Stimulated activated CD8-positive, alpha-beta memory T cell treated with anti-CD3 and anti-CD28 coated beads, Interleukin-12 subunit alpha, Interleukin-12 subunit beta, amount 100 ng/mL, for 24 hours (primary cell): ENCODE results near the gene KREMEN1.

Experiments
- DNase-seq: peaks from one replicate; pipeline ENCODE4 v3.0.0-alpha.2; 2020; ENCODE audit errors: extremely low read depth

Gene KREMEN1

DNA sequence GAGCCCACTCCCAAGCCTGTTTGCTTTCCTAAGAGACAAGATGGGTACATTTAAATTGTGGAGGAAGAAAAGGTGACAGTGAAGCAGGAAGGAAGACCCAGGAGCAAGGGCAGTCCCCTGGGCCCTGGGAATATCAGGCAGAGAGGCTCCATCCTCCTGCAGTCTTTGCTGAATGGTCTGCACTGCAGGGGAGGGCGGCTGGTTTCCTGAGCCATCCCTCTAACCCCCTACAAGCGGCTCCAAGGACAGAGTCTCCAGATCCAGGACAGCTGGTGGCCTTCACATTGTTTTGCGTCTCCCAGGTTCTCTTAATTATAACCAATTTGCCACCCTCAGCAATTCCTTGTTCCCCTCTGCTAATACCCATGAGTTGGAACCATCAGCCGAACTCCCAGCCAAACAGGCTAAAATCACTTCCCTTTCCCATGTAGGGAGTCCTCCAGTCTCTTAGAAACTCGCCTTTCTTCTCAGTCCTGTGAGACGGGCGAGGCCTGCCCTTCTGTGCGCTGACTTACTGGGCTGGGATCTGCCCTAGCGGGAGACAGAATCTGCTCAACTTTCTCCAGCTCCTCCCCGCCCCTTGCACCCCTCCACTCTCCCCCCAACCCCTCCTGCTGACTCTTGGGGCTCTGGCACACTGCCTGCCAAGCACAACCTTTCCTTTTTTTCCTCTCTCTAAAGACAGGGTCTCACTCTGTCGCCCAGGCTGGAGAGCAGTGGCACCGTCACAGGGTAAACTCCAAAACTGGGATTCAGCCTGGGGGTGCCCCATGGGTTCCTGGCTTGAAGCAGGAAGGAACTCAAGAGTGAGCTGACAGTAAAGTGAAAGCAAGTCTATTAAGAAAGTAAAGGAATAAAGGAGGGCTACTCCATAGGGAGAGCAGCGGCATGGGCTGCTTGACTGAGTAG is 79.5 kb downstream of the KREMEN1 start:
- no peak for DNase-seq

DNA sequence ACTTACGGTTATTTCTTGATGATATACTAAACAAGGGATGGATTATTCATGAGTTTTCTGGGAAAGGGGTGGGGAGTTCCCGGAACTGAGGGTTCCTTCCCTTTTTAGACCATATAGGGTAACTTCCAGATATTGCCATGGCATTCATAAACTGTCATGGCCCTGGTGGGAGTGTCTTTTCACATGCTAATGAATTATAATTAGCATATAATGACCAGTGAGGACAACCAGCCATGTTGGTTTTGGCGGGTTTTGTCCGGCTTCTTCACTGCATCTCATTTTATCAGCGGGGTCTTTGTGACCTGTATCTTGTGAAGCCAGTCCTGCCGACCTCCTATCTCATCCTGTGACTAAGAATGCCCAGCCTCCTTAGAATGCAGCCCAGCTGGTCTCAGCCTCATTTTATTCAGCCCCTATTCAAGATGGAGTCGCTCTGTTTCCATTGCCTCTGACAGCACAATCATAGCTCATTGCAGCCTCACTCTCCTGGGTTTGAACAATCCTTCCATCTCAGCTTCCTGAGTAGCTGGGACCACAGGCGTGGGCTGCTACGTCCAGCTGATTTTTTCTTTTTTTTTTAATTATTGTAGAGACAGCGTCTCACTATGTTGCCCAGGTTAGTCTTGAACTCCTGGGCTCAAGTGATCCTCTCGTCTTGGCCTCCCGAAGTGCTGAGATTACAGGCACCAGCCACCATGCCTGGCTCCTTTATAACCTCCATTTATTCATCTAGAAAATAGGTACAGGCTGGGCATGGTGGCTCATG is 80.3 kb downstream of the KREMEN1 start:
- no peak for DNase-seq

- no peak for DNase-seq
Measured at GRCh38 chr22:29154364-29155048, 81.7 kb downstream of the KREMEN1 start.

DNA sequence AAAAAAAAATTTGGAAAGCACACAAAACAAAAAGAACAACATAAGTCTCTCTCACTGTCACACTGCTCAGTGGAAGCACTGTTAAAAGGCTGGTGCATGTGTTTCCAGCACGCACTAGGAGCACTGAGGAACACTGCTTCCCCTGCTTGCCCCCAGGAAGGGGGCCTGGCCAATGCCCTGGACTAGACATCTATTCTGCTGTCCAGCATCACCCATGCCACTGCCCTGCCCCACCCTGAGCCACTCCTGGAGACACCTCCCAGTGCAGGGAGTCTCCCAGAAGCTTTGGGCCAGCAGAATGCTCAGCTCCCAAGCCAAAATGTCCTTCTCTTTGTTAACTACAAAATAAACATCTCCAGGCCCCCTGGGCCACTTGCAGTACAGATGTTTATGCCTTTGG is 83.1 kb downstream of the KREMEN1 start:
- no peak for DNase-seq

DNA sequence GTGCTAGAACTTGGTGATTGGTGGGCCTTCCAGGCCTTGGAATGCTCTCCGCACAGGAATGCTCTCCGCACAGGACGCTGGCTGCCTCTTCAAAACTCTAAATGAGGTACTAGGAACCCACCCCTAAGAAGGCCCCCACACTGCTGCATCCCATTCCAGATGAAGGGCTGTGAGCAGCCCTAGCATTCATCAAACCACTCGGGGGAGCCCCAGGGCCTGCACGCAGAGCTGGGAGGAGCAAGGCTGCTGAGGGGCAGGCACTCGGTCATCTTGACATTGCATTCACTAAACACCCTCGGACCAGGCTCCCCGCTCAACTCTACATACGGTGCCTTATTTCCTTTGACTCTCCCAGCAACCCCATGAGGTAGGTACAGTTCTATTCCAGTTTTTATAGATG is 83.7 kb downstream of the KREMEN1 start:
- DNase-seq: no peak

DNA sequence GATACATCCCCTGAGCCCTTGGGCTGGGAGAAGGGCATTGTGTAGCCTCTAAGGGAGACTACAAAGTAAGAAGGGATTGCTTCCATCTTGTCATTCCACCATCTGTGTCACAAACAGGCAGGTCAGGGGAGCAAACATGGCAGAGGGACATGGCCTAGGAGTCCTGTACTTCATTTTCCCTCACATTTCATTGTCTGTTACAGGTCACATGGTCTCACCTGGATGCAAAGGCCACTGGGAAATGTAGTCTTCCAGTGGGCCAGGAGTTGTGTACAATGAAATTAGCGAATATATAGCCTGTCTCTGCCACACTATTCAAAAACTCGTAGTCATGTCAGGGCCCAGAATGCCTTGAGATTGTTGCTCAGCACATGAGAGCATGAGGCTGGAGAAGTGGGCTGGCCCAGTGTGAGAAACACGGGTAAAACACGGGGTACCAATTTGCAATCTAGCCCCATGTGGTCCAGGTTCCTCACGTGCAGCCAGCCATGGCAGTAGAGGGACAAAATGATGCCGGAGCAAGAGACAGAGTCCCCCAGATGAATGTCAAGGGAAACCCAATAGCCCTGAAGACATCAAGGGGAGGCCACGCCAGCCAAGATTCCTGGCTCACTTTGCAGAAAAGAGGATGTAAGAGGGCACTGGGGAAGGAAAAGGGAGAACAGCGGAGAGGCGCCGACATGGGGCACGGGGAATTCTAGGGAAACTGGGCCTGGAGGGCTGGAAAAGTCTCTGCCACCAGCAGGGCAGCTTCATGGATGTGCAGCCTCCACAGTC is 85.1 kb downstream of the KREMEN1 start:
- DNase-seq: no peak

- DNase-seq: no peak
Measured at GRCh38 chr22:29158546-29158945, 85.7 kb downstream of the KREMEN1 start.

GRCh38 chr22:29163808-29164207 is 91.0 kb downstream of the KREMEN1 start:
- DNase-seq: no peak

DNA sequence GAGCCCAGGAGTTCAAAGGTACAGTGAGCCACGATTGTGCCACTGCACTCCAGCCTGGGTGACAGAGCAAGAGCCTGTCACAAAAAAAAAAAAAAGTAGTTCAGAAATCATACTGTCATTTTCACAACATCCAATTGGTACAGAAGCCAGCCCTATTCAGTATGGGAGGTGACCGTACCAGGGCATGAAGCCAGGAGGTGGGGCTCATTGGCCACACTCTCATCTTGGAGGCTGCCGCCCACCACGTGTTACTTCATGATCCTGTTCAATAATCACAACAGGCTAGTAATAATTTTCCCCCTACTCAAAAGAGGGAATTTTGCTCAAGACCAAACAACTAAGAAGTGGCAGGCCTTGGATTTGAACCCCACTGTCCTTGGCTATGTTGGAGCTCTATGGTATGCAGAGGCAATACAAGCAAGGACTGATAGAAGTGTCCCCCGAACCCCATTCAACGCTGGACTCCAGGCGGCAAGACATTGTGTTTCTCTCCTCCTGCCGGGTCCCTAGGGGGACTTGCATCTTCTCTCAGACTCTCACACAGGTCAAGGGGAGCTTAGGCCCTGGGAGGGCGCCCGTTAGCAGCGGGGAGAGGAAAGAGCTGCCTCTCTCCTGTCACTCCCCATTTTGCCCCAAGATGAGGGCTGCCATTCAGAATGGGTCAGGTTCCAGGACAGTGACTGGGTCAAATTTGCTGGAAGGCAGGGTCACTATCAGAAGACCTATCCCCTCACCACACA is 92.7 kb downstream of the KREMEN1 start:
- no peak for DNase-seq

GRCh38 chr22:29166180-29166579 is 93.3 kb downstream of the KREMEN1 start:
- no peak for DNase-seq

DNA sequence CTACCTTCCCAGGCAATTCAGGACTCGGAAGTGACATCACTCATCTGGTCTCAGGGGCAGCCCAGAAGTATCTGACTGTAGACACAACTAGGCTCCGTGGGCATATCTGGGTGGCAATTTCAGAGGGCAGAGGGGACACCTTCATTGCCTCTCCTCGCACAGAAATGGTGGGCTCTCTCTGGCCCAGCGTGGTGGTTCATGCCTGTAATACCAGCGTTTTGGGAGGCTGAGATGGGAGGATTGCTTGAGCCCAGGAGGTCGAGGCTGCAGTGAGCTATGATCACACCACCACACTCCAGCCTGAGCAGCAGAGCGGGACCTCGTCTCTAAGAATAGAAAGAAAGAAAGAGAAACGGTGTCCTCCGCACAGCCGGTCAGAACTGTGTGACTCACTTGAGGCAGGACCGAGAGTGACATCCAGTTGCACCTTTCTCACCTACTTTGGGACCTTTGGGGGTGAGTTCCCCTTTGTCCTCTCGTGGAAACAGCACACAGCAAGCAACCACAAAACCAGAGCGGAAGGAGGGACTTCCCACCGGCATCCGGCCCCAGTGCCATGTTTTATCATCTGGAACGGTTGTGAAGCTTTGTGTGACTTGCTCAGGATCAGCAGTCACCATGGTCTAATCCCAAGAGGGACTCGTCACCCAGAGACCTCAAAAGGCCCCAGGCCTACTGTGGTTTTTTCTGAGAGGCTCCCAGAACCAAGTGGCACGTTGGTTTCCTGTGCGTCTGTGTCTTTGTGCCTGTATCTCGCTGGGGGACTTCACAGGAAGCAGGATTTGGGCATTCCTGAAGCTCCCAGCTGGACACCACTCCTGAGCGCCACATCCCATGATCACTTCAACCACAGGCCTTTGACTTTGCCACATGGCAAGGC is 94.4 kb downstream of the KREMEN1 start:
- no peak for DNase-seq

DNA sequence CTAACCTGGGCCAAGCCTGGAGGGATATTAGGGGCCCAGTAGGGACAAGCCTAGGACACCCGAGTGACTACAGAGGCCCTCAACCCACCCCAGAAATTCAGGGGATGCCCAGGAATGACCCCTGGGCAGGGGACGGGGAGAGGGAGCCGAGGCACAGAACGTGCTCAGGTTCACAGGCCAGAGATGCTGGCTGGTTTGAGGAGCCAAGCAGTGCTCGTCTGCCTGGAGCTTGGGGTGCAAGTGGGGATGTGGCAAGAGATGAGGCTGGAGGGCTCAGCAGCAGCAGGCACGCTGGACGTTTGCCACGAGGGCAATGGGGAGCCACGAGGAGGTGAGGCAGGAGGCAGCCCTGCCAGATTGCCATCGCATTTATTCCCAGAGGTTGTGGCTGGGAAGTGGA is 98.9 kb downstream of the KREMEN1 start:
- no peak for DNase-seq

DNA sequence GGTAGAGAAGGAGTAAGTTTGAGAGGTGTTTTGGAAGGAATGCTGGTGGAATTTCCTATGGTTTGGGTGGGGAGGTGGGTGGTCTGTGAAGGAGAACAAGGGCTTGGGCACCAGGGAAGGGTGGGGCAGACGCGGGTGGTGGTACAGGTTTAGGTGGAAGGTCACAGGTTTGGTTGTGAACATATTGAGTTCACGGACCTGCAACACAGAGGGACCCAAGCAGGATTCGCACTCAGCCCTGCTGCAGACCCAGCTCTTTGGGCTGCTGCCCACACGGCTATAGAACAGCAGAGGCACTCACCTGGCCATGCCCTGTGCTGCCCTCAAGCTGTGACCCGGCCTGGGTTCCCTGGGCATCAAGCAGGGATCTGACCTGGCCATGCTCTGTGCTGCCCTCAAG is 99.4 kb downstream of the KREMEN1 start:
- no peak for DNase-seq

- DNase-seq: no peak
Measured at GRCh38 chr22:29175312-29175835, 102.5 kb downstream of the KREMEN1 start.

DNA sequence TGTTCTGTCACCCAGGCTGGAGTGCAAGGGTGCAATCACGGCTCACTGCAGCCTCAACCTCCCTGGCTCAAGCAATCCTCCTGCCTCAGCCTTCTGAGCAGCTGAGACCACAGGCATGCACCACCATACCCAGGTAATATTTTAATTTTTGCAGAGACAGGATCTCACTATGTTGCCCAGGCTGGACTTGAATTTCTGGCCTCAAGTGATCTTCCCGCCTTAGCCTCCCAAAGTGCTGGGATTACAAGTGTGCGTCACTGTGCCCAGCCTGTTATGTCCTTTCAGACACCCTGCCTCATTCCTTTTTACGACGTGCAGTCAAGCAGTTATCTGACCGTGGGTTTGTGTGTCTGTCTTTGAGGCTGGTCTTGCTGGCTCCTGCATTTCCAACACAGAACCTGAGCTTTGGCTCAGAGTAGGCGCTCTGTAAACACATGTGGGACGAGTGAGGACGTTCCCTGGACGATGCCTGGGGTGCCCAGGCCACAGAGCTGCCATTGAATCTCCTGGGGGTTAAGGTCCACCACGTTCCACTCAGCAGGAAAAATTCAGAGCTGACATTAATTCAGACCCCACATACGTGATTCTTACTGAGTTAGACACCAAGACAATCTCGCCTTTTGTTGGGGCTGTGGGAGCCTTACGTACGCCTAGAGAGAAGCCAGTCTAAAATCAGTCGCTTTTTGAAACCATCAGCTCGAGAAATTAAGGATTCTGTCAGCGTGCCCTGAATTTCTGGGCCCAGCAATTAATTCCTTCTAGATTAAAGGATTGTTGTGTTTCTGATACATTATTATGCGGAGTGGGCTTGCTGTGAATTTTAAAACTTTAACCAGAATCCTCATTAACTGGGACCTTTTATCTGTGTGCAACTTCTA is 111.4 kb downstream of the KREMEN1 start:
- no peak for DNase-seq

DNA sequence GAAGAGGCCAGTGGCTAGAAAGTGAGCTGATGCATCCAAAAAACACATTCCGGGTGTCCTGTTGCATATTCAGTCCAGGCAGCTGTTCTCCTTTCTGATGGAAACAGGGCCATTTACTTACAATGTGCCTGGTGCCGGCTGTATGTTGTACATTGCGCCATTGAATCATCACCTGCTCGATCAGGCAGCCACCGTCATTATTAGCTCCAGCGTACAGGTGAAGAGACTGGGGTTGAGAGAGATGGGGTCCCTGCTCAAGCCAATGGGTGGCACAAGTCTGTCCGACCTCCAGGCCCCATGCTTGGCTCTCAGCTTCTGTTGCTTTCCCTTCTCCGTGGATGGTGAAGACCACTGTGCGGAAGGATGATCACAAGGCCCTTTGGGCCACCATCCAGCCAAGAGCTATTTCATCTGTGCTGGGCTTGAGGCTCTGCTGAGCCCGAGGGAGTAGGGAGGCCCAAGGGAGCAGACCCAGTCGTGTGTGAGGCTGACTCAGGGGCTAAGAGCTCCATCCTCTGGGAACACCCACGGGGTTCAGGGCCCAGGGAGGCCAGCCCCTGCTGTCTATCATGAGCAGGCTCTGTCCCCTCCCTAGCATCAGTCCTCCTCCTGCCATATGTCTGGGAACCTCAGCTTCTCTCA is 112.1 kb downstream of the KREMEN1 start:
- no peak for DNase-seq

GRCh38 chr22:29186302-29186701 is 113.5 kb downstream of the KREMEN1 start:
- no peak for DNase-seq

DNA sequence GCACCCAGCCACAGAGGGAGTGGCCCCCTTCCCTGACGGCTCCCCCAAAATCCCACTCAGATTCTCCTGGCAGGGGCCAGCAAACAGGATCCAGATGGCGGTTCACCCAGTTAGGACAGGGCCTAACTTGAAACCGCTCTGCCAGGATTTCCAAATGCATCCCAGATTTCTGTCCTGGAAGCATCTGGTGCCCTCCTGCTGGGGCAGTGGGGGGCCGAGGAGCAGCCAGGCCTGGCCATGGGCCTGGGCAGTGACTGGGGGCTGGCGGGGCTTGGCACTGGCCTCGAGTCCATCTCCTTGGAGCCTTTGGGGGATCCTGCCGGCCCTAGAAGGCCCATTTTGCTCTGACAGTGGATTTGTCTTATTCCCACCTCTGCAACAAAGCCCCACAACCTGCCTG is 115.0 kb downstream of the KREMEN1 start:
- DNase-seq: no peak
